Stimulated activated naive CD8-positive, alpha-beta T cell treated with anti-CD3 and anti-CD28 coated beads, Interleukin-15, Interleukin-2, amounts not matched to agents 100 ng/mL and 50 ng/mL, for 24 hours (primary cell): ENCODE results near the gene ULBP1.
A peak's percentile ranks its signal among the peaks of the same experiment; 100 is the strongest.
"Not testable (repeated sequence)": the region's sequence is repeated elsewhere in the genome, so short reads cannot be mapped to it uniquely, and the experiment has no call there.

Experiments
- H3K27ac Mint-ChIP-seq: one replicate; pipeline ENCODE4 v1.8.0; 2021; ENCODE audit warnings: mild to moderate bottlenecking, mixed read lengths
- H3K27me3 Mint-ChIP-seq: one replicate; pipeline ENCODE4 v1.8.0; 2021; ENCODE audit warnings: mixed read lengths
- H3K36me3 Mint-ChIP-seq: one replicate; pipeline ENCODE4 v1.8.0; 2021; ENCODE audit warnings: low read depth, mixed read lengths
- H3K4me1 Mint-ChIP-seq: one replicate; pipeline ENCODE4 v1.8.0; 2021; ENCODE audit warnings: low read depth, mixed read lengths
- H3K4me3 Mint-ChIP-seq: one replicate; pipeline ENCODE4 v1.8.0; 2021; ENCODE audit warnings: mild to moderate bottlenecking, mixed read lengths
- H3K9me3 Mint-ChIP-seq: one replicate; pipeline ENCODE4 v1.8.0; 2021; ENCODE audit warnings: mixed read lengths

ULBP1 gene

GRCh38 chr6:149963462-149964307 lies at the start of gene ULBP1:
Gene ULBP1, plus strand, starts transcription at chr6:149963943. Its CDS starts 107 bp downstream, at chr6:149964050.
- H3K9me3 Mint-ChIP-seq, result no peaks in the 10 kb centered on the region
- no peaks in the 10 kb centered on the region for H3K36me3 Mint-ChIP-seq
- peak within 1 kb of the TSS; percentile 90 for H3K4me3 Mint-ChIP-seq
- peaks cover 42% of the 10 kb centered on the region for H3K4me1 Mint-ChIP-seq
- H3K27ac Mint-ChIP-seq, result peak within 1 kb of the TSS; percentile 93
- peaks cover 87% of the 10 kb centered on the region for H3K27me3 Mint-ChIP-seq

GRCh38 chr6:149915970-149916865 lies 47.5 kb upstream of the ULBP1 start:
- H3K27me3 Mint-ChIP-seq, result peaks cover 40% of the 10 kb centered on the region

GRCh38 chr6:149917679-149918078 lies 46.1 kb upstream of the ULBP1 start:
- no peak overlapping the region for H3K4me3 Mint-ChIP-seq
- H3K9me3 Mint-ChIP-seq, result no peaks in the 10 kb centered on the region
- no peak overlapping the region for H3K27ac Mint-ChIP-seq
- H3K27me3 Mint-ChIP-seq, result peaks cover 49% of the 10 kb centered on the region
- no peaks in the 10 kb centered on the region for H3K36me3 Mint-ChIP-seq
- peaks cover 2% of the 10 kb centered on the region for H3K4me1 Mint-ChIP-seq

More at GRCh38 chr6:149915970-149916865, 47.5 kb upstream of the ULBP1 start:
- H3K4me1 Mint-ChIP-seq, result no peaks in the 10 kb centered on the region
- no peaks in the 10 kb centered on the region for H3K36me3 Mint-ChIP-seq
- no peak overlapping the region for H3K27ac Mint-ChIP-seq
- no peaks in the 10 kb centered on the region for H3K9me3 Mint-ChIP-seq
- H3K4me3 Mint-ChIP-seq, result no peak overlapping the region

- Mint-ChIP-seq H3K4me3 (no peak overlapping the region), H3K36me3 (no peaks in the 10 kb centered on the region), H3K27me3 (peaks cover 52% of the 10 kb centered on the region), H3K9me3 (no peaks in the 10 kb centered on the region), H3K27ac (no peak overlapping the region), H3K4me1 (peaks cover 9% of the 10 kb centered on the region)
Observed at GRCh38 chr6:149918151-149918905, 45.4 kb upstream of the ULBP1 start.

GRCh38 chr6:149919126-149919833 lies 44.5 kb upstream of the ULBP1 start:
- peaks cover 52% of the 10 kb centered on the region for H3K27me3 Mint-ChIP-seq
- H3K4me3 Mint-ChIP-seq, H3K27ac Mint-ChIP-seq, H3K36me3 Mint-ChIP-seq, H3K9me3 Mint-ChIP-seq: not testable (repeated sequence)
- peaks cover 12% of the 10 kb centered on the region for H3K4me1 Mint-ChIP-seq

GRCh38 chr6:149919834-149920225 lies 43.9 kb upstream of the ULBP1 start:
- no peaks in the 10 kb centered on the region for H3K9me3 Mint-ChIP-seq
- H3K27me3 Mint-ChIP-seq, result peaks cover 55% of the 10 kb centered on the region
- H3K27ac Mint-ChIP-seq, result no peak overlapping the region
- H3K4me3 Mint-ChIP-seq, result no peak overlapping the region
- no peaks in the 10 kb centered on the region for H3K36me3 Mint-ChIP-seq
- peaks cover 12% of the 10 kb centered on the region for H3K4me1 Mint-ChIP-seq

GRCh38 chr6:149921361-149921760 lies 42.4 kb upstream of the ULBP1 start:
- no peaks in the 10 kb centered on the region for H3K9me3 Mint-ChIP-seq
- H3K4me3 Mint-ChIP-seq, result no peak overlapping the region
- peaks cover 15% of the 10 kb centered on the region for H3K4me1 Mint-ChIP-seq
- no peak overlapping the region for H3K27ac Mint-ChIP-seq
- H3K27me3 Mint-ChIP-seq, result peaks cover 67% of the 10 kb centered on the region
- no peaks in the 10 kb centered on the region for H3K36me3 Mint-ChIP-seq

GRCh38 chr6:149922091-149922490 lies 41.7 kb upstream of the ULBP1 start:
- not testable (repeated sequence) for H3K27ac Mint-ChIP-seq, H3K9me3 Mint-ChIP-seq, H3K36me3 Mint-ChIP-seq
- peaks cover 72% of the 10 kb centered on the region for H3K27me3 Mint-ChIP-seq
- H3K4me1 Mint-ChIP-seq, result peaks cover 16% of the 10 kb centered on the region
- peak overlapping the region; percentile 16 for H3K4me3 Mint-ChIP-seq

- Mint-ChIP-seq H3K36me3 (no peaks in the 10 kb centered on the region), H3K4me1 (peaks cover 16% of the 10 kb centered on the region), H3K27me3 (peaks cover 79% of the 10 kb centered on the region), H3K27ac (no peak within 1 kb of the TSS), H3K4me3 (peak within 1 kb of the TSS; percentile 81), H3K9me3 (no peaks in the 10 kb centered on the region)
Observed at GRCh38 chr6:149922642-149923326, 41.0 kb upstream of the ULBP1 start, which contains the start of gene RAET1G. Gene RAET1G, minus strand, starts transcription at chr6:149923121. Its CDS starts 111 bp downstream, at chr6:149923010.

- Mint-ChIP-seq H3K4me3 (peak overlapping the region; percentile 81), H3K27me3 (peaks cover 86% of the 10 kb centered on the region), H3K27ac (no peak overlapping the region), H3K4me1 (peaks cover 16% of the 10 kb centered on the region), H3K36me3 (no peaks in the 10 kb centered on the region), H3K9me3 (no peaks in the 10 kb centered on the region)
Observed at GRCh38 chr6:149923327-149923986, 40.3 kb upstream of the ULBP1 start.

- Mint-ChIP-seq H3K4me3 (peak overlapping the region; percentile 11), H3K27ac (no peak overlapping the region), H3K36me3 (no peaks in the 10 kb centered on the region), H3K9me3 (no peaks in the 10 kb centered on the region), H3K27me3 (peaks cover 90% of the 10 kb centered on the region), H3K4me1 (peaks cover 16% of the 10 kb centered on the region)
Observed at GRCh38 chr6:149924206-149924932, 39.4 kb upstream of the ULBP1 start.

GRCh38 chr6:149924933-149925252 lies 38.9 kb upstream of the ULBP1 start:
- Mint-ChIP-seq H3K4me3 (no peak overlapping the region), H3K36me3 (no peaks in the 10 kb centered on the region), H3K27me3 (peaks cover 93% of the 10 kb centered on the region), H3K4me1 (peaks cover 16% of the 10 kb centered on the region), H3K27ac (no peak overlapping the region), H3K9me3 (no peaks in the 10 kb centered on the region)
